GM12891 (cell line): ENCODE results near the gene GALNT10.

ENCODE experiments used
- PAX5 ChIP-seq: IDR thresholded peaks from 2 replicates; pipeline ENCODE4 v1.6.1; 2011; ENCODE audit warnings: low read length, moderate library complexity, mild to moderate bottlenecking; ENCODE audit not compliant: insufficient read depth, severe bottlenecking
- POLR2A ChIP-seq: IDR thresholded peaks from 2 replicates; pipeline ENCODE4 v1.6.1; 2011; ENCODE audit warnings: low read depth, low read length, control low read depth
- POLR2AphosphoS5 ChIP-seq: IDR thresholded peaks from 2 replicates; pipeline ENCODE4 v1.6.1; 2011; ENCODE audit warnings: low read depth, low read length, control low read depth
- POU2F2 ChIP-seq: IDR thresholded peaks from 2 replicates; pipeline ENCODE4 v1.6.1; 2011; ENCODE audit warnings: low read depth, mild to moderate bottlenecking, control low read depth, low read length, moderate library complexity
- SPI1 ChIP-seq: IDR thresholded peaks from 2 replicates; pipeline ENCODE4 v1.6.1; 2011; ENCODE audit warnings: low read depth, low read length, control low read depth
- TAF1 ChIP-seq: IDR thresholded peaks from 2 replicates; pipeline ENCODE4 v1.6.1; 2011; ENCODE audit warnings: low read depth, low read length, control low read depth

DNA sequence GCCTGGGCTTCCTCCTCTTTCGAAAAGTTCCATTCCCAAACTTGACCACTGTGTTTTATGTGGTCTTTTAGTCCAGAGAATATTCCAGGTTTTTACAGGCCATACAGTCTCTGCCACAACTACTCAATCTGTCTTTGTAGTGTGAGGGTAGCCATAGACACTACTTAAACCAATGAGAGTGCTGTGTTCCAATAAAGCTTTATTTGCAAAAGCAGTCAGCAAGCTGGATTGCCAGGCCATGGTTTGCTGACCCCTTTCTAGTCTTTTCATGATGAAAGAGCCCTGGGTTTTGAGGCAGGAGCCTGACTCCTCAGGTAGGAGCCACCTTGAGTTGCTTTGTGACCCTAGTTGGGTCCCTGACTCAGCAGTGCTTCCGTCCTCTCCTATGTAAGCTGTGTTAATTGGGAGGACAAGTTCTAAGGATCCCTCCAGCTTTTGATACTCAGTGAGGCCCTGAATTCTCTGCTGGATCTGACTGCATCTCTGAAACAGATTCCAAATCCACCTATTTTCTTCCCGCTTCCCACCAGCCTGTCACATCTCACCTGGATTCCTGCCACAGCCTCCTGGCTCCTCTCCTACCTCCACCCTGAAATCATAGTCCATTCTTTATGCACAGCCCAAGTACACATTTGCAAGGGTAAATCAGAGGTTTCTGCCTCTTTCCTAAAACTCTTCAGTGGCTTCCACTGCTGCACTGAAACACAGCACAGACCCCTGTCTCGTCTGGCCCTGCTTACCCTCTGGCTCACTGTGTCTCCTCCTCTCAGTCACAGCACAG is 13.5 kb downstream of the GALNT10 start:
- TF ChIP-seq TAF1 (no peak), POLR2AphosphoS5 (no peak), POLR2A (no peak), POU2F2 (no peak), SPI1 (no peak), PAX5 (no peak)
